Stimulated activated CD4-positive, alpha-beta T cell treated with anti-CD3 and anti-CD28 coated beads, Interleukin-1b, Interleukin-23, amount 100 ng/mL, for 24 hours (primary cell): ENCODE results near the gene CIITA.
"Not testable (repeated sequence)": the region's sequence is repeated elsewhere in the genome, so short reads cannot be mapped to it uniquely, and the experiment has no call there.

Experiments
- DNase-seq, 4 experiments: peaks; one replicate each; pipeline ENCODE4 v3.0.0-alpha.2; 2020; ENCODE audit warnings: low read depth in 4 of 4, low spot score in 1 of 4

CIITA gene, protein sequence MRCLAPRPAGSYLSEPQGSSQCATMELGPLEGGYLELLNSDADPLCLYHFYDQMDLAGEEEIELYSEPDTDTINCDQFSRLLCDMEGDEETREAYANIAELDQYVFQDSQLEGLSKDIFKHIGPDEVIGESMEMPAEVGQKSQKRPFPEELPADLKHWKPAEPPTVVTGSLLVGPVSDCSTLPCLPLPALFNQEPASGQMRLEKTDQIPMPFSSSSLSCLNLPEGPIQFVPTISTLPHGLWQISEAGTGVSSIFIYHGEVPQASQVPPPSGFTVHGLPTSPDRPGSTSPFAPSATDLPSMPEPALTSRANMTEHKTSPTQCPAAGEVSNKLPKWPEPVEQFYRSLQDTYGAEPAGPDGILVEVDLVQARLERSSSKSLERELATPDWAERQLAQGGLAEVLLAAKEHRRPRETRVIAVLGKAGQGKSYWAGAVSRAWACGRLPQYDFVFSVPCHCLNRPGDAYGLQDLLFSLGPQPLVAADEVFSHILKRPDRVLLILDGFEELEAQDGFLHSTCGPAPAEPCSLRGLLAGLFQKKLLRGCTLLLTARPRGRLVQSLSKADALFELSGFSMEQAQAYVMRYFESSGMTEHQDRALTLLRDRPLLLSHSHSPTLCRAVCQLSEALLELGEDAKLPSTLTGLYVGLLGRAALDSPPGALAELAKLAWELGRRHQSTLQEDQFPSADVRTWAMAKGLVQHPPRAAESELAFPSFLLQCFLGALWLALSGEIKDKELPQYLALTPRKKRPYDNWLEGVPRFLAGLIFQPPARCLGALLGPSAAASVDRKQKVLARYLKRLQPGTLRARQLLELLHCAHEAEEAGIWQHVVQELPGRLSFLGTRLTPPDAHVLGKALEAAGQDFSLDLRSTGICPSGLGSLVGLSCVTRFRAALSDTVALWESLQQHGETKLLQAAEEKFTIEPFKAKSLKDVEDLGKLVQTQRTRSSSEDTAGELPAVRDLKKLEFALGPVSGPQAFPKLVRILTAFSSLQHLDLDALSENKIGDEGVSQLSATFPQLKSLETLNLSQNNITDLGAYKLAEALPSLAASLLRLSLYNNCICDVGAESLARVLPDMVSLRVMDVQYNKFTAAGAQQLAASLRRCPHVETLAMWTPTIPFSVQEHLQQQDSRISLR

GRCh38 chr16:10876799-10877341 is at the start of gene CIITA:
Gene CIITA, plus strand, starts transcription at chr16:10877202. Its CDS starts 129 bp downstream, at chr16:10877331.
- DNase-seq: no peak

- no peak for DNase-seq
Measured at GRCh38 chr16:10827691-10828341, 49.2 kb upstream of the CIITA start.

GRCh38 chr16:10828851-10829366 is 48.1 kb upstream of the CIITA start:
- DNase-seq: no peak

DNA sequence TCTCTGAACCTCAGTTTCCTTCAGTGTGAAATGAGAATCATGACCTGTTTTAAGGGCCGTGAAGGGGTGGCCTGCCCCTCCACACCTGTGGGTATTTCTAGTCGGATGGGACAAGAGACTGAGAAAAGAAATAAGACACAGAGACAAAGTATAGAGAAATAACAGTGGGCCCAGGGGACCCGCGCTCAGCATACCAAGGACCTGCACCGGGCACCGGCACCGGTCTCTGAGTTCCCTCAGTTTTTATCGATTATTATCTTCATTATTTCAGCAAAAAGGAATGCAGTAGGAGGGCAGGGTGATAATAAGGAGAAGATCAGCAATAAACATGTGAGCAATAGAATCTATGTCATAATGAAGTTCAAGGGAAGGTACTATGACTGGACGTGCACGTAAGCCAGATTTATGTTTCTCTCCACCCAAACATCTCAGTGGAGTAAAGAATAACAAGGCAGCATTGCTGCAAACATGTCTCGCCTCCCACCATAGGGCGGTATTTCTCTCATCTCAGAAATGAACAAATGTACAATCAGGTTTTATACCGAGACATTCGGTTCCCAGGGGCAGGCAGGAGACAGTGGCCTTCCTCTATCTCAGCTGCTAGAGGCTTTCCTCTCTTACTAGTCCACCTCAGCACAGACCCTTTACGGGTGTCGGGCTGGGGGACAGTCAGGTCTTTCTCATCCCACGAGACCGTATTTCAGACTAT is 47.5 kb upstream of the CIITA start:
- DNase-seq: not testable (repeated sequence)

DNA sequence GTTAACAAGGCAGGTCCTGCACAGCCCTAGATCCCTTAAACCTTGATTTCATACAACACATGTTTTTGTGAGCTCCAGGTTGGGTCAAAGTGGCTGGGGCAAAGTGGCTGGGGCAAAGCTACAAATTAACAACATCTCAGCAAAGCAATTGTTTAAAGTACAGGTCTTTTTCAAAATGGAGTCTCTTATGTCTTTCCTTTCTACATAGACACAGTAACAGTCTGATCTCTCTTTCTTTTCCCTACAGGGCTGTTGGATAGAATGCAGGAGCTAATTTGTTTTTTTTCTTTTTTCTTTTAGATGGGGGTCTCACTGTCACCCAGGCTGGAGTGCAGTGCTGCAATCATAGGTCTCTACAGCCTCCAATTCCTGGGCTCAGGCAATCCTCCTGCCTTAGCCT is 46.8 kb upstream of the CIITA start:
- not testable (repeated sequence) for DNase-seq

GRCh38 chr16:10831894-10832886 is 44.8 kb upstream of the CIITA start:
- no peak for DNase-seq

DNA sequence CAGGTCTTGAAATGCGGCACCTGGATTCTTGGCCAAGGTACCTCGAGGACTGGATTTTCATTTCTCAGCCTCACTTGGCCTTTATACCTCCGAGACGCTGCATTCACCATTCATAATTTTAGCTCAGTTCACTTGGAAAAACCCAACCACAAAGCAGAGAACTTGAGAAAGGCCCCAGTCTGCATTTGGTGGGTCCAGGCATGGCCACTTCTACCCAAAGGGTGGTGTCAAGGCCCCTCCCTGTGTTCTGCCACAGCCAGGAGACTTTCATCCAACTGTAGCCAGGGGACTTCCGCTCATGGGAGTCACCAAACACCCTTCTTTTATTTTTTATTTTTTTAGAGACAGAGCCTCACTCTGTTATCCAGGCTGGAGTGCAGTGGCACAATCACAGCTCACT is 43.7 kb upstream of the CIITA start:
- no peak for DNase-seq

DNA sequence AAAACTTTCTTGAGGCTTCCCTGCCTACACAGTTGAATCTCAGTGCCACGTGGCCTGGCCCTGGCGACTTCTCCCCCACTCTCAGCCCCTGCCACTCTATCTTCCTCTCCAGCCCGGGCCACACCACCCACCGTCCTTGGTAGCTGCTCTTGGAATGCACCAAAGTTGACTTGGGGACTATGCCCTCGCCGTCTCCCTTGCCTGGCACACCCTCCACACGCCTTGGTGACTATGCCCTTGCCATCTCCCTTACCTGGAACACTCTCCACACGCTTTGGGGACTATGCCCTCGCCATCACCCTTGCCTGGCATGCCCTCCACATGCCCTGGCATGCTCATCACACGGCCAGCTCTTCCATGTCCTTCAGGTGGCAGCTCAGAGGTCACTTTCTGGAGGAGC is 42.9 kb upstream of the CIITA start:
- no peak for DNase-seq

- DNase-seq: no peak
Measured at GRCh38 chr16:10834766-10835165, 42.2 kb upstream of the CIITA start.

DNA sequence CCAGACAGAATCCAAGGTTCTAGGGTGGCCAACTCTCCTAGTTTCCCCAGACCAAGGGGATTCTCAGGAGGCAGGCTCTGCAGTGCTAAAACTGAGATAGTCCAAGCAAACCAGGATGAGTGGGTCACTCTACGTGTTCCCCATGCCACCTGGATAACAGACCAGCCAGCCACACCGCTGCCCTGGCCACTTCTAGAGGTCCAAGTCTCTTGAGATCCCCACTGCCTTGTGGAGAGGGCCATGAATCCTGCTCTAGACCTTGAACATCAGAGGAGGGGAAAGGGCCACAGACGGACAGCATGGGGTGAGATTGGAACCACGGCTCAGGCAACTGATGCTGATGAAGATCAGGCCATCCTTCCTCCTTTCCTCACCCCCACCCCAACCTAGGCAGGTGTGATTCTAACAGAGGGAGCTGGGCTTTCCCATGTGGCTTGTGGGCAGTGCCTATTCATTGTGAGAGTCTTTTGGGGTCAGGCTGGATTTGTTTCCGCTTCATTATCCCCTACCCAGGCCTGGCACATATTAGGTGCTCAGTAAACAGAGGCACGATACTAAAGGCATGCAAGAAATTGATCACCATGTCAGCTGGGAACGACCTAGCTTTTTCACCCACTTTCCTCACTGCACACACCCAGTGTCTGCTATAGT is 41.6 kb upstream of the CIITA start:
- DNase-seq: peak in 1 of 4 experiments; percentile 10

- no peak for DNase-seq
Measured at GRCh38 chr16:10836174-10836853, 40.7 kb upstream of the CIITA start.

DNA sequence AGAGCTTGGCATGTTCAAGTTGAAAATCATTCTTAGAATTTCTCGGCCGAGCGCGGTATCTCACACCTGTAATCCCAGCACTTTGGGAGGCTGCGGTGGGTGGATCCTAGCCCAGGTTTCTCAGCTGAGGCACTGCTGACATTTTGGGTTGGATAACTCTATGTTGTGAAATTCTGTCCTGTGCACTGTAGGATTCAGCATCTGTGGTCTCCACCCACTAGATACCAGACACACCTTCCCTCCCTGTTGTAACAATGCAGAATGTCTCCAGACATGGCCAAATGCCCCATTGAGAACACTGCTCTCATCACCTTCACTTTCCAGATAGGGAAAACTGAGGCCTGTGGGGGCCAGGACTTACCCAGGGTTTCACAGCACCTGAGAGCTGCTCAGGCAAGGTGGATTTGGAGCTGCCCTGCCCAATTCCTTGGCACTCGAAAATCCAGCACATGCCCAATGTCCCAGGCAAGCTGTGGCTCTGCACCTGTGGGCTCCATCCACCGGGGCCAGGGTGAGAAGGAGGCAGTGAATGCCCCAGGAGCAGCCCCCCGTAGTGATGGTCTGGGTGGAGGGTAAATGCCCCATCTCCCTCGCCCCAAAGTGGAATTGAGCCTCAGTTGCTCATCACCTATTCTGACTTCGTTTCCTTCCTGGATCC is 38.3 kb upstream of the CIITA start:
- no peak for DNase-seq

DNA sequence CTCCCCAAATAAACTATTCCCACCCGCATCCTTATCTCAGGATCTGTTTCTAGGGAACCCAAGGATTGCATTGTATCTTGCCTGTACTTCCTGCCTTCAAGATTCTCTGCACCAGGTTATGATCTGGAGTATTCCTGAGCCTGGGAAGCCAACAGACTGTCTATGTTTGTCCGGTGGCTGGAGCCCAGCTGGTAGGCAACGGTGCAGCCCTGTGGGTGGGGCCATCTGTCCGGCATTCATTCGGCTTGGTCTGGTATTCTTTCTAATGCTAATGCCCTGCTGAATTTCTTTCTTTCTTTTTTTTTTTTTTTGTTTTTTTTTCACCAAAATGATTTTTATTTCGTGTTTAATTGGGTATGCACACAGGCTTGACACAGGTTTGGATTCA is 37.7 kb upstream of the CIITA start:
- DNase-seq: no peak

DNA sequence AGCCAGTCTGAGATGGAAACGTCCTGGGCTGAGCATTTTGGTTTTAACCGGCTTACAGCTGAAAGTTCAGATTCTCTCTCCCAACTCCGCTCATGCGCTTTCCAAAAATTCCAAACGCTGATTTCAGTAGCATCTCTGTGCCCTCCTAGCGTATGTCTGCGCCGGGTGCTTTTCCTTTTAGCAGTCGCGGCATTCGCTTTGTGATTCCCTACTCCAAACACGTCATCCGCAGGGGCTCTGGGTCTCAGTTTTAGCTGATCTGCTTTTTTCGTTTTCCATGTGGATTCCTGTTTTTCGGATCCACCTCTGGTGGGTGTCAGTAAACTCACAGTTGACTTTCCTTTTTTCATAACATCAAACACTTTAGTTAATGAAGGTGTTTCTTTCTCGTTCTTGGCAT is 36.3 kb upstream of the CIITA start:
- DNase-seq: no peak

DNA sequence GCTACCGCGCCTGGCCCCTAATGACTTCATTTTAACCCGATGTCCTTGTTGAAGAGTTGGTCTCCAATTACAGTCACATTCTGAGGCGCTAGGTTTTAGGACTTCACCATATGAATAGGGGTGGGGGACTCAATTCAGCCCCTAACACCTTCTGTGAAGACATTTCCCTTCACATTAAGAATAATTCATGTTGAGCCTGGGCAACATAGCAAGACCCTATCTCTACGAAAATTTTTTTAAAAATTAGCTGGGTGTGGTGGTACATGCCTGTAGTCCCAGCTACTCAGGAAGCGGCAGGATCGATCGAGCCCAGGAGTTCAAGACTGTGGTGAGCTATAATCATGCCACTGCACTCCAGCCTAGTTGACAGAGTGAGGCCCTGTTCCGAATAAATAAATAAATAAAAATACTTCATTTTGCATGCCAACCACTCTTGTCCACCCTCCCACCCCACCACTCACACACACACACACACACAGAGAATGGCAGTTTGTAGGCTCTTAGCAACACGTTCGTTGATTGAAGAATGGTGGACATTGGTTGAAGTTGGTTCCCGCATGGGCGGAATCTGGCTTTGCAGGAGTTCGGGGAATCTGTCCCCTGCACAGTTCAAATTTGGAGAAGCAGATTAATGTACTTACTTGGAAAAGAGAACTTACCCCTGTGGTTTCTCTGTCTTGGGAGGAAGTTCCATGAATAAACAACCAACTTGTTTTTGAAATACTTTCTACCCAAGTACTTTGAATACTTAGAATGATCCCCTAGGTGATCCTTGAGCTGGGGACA is 30.6 kb upstream of the CIITA start:
- no peak for DNase-seq

GRCh38 chr16:10847176-10847575 is 29.8 kb upstream of the CIITA start:
- DNase-seq: no peak
